ENCODE data around the gene ACVRL1. TPM values are rescaled to one million over a fixed set of nuclear protein-coding genes. Genes with fewer than 3 reads are reported as not detected.
A peak's percentile ranks its signal among the peaks of the same experiment; 100 is the strongest.

Gene ACVRL1
- total RNA-seq, 1 experiment from 2014 or later: not detected

DNA sequence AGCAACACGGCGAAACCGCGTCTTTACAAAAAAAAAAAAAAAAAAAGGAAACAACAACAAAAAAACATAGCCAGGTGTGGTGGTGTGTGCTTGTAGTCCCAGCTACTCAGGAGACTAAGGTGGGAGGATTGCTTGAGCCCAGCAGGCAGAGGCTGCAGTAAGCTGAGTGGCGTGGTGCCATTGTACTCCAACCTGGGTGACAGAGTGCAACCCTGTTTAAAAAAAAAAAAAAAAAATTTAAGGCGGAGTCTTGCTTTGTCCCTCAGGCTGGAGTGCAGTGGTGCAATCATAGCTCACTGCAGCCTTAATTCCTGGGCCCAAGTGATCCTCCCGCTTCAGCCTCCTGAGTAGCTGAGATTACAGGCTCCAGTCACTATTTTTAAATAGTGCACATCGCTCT lies 40.5 kb upstream of the ACVRL1 start:
- H3K4me1 Mint-ChIP-seq (ENCODE audit: insufficient read depth, unreplicated experiment): no peaks in the 10 kb centered on the region
- CTCF ChIA-PET: interaction anchor here (0.6 to 1.7 kb wide), 4 partner anchors 8 to 500 kb away, joined by 3 to 10 read pairs (median 4); no protein-coding TSS in a partner anchor
- DNase-seq (ENCODE audit: unreplicated experiment): peak; percentile 9

GRCh38 chr12:51867371-51867770 lies 39.9 kb upstream of the ACVRL1 start:
- CTCF ChIA-PET: interaction anchor here (1.0 to 1.7 kb wide), 2 partner anchors 7 to 9 kb away, joined by 5 to 10 read pairs; no protein-coding TSS in a partner anchor
- no peaks in the 10 kb centered on the region for H3K27me3 Mint-ChIP-seq (ENCODE audit: insufficient read depth, unreplicated experiment)
- no TSS peak for BruUV-seq (replicated peaks)

More for the DNA sequence above, 40.5 kb upstream of the ACVRL1 start:
- no TSS peak for BruUV-seq (replicated peaks)
- no peaks in the 10 kb centered on the region for H3K27me3 Mint-ChIP-seq (ENCODE audit: insufficient read depth, unreplicated experiment)
- H3K9me3 Mint-ChIP-seq (ENCODE audit: unreplicated experiment): no peaks in the 10 kb centered on the region
- intact Hi-C loops (cut with micrococcal nuclease): no loop called here
- TF ChIP-seq CTCF (IDR thresholded peaks at IDR 0.05; ENCODE audit: unreplicated experiment): no peak
- H3K36me3 Mint-ChIP-seq (ENCODE audit: insufficient read depth, unreplicated experiment): no peaks in the 10 kb centered on the region
- H3K4me3 Mint-ChIP-seq (ENCODE audit: unreplicated experiment): no peak overlapping the region
- H3K27ac Mint-ChIP-seq (ENCODE audit: low read depth, unreplicated experiment): no peak overlapping the region
- POLR2A ChIA-PET: interaction anchor here (1.2 kb wide), 1 partner anchor 13 kb away, joined by 5 read pairs; no protein-coding TSS in a partner anchor

DNA sequence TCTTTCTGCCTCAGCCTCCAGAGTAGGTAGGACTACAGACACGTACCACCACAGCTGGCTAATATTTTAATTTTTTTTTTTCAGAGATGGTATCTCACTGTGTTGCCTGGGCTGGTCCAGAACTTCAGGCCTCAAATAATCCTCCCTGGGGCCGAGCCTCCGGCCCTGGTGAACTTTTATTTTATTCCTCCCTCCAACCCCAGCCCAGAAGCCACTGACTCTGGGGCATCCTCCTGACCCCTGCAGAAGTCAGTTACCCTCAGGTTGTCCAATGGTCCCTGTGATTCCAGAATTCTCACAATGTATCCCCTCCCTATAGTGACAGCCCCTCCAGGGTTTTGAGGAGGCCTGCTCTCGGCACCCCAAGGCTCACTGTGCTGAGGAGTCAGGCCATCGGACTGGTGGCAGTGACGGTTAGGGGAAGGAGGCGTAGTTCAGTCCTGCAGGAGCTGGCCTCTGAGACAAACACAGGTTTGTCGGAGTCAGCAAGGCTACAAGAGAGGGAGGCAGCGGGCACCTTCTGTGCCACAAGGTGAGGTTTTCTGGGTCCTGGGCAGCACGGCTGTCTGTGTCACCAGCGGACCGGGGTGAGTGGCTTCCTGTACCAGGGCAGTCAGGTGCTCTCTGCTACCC lies 39.4 kb upstream of the ACVRL1 start:
- Mint-ChIP-seq H3K27me3 (ENCODE audit: insufficient read depth, unreplicated experiment) (no peaks in the 10 kb centered on the region), H3K36me3 (ENCODE audit: insufficient read depth, unreplicated experiment) (no peaks in the 10 kb centered on the region), H3K4me1 (ENCODE audit: insufficient read depth, unreplicated experiment) (no peaks in the 10 kb centered on the region), H3K9me3 (ENCODE audit: unreplicated experiment) (no peaks in the 10 kb centered on the region), H3K4me3 (ENCODE audit: unreplicated experiment) (no peak overlapping the region), H3K27ac (ENCODE audit: low read depth, unreplicated experiment) (no peak overlapping the region)
- ChIA-PET POLR2A (interaction anchor here (0.6 to 1.2 kb wide), 2 partner anchors 11 to 274 kb away, joined by 3 to 5 read pairs; no protein-coding TSS in a partner anchor), CTCF (no interaction called here)
- BruUV-seq (replicated peaks): no TSS peak
- no peak for DNase-seq (ENCODE audit: unreplicated experiment)
- TF ChIP-seq CTCF (IDR thresholded peaks at IDR 0.05; ENCODE audit: unreplicated experiment): no peak
- intact Hi-C loops (cut with micrococcal nuclease): no loop called here

More at GRCh38 chr12:51867371-51867770, 39.9 kb upstream of the ACVRL1 start:
- POLR2A ChIA-PET: interaction anchor here (1.2 kb wide), 1 partner anchor 12 kb away, joined by 5 read pairs; no protein-coding TSS in a partner anchor
- no peaks in the 10 kb centered on the region for H3K36me3 Mint-ChIP-seq (ENCODE audit: insufficient read depth, unreplicated experiment)
- no peak overlapping the region for H3K4me3 Mint-ChIP-seq (ENCODE audit: unreplicated experiment)
- intact Hi-C loops (cut with micrococcal nuclease): no loop called here
- no peaks in the 10 kb centered on the region for H3K4me1 Mint-ChIP-seq (ENCODE audit: insufficient read depth, unreplicated experiment)
- no peak for DNase-seq (ENCODE audit: unreplicated experiment)
- no peaks in the 10 kb centered on the region for H3K9me3 Mint-ChIP-seq (ENCODE audit: unreplicated experiment)
- H3K27ac Mint-ChIP-seq (ENCODE audit: low read depth, unreplicated experiment): no peak overlapping the region
- no peak for TF ChIP-seq CTCF (IDR thresholded peaks at IDR 0.05; ENCODE audit: unreplicated experiment)

DNA sequence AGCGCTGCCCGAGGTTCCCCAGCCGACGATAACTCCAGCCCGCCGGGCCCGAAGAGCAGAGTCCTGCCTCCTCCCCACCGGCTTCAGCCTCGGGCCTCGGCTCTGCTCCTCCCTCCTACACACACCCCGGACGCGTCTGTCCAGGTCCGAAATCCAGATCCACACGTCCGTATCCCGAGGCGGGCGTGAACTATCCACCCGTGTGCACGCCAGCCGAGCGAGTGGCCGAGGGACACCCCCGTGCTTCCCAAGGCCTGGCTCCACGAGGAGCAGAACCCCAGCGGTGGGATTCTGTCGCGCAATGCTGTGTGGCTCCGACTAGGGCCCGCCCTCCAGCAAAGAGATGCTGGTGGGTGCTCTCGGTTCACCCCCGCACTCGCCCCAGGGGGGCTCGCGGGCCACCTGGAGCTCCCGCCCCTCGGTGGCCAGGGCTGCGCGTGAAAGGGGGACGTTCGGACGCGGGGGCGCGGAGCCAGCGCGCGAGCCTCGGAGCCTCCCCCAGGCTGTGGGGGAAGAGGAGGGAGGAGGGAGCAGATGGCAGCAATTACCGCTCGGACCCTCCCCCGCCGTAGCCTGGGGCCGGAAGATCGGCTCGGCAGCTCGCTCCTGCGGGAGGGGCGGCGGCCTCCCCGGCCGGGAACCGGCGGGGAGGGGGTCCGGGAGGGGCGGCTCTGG lies 38.3 kb upstream of the ACVRL1 start:
- Mint-ChIP-seq H3K36me3 (ENCODE audit: insufficient read depth, unreplicated experiment) (no peaks in the 10 kb centered on the region), H3K27ac (ENCODE audit: low read depth, unreplicated experiment) (no peak overlapping the region), H3K4me3 (ENCODE audit: unreplicated experiment) (no peak overlapping the region), H3K4me1 (ENCODE audit: insufficient read depth, unreplicated experiment) (no peaks in the 10 kb centered on the region), H3K27me3 (ENCODE audit: insufficient read depth, unreplicated experiment) (no peaks in the 10 kb centered on the region), H3K9me3 (ENCODE audit: unreplicated experiment) (no peaks in the 10 kb centered on the region)
- TF ChIP-seq CTCF (IDR thresholded peaks at IDR 0.05; ENCODE audit: unreplicated experiment): no peak
- ChIA-PET CTCF (interaction anchor here (0.5 kb wide), 1 partner anchor 1210 kb away, joined by 3 read pairs; no protein-coding TSS in a partner anchor), POLR2A (interaction anchor here (1.1 kb wide), 1 partner anchor 1137 kb away, joined by 4 read pairs; the partner anchor contains the start of gene EIF4B)
- no peak for DNase-seq (ENCODE audit: unreplicated experiment)
- intact Hi-C loops (cut with micrococcal nuclease): no loop called here
- BruUV-seq (replicated peaks): no TSS peak
